ELF-1 (cell line): Measurements from ENCODE around the gene ARV1.
A peak's percentile ranks its signal among the peaks of the same experiment; 100 is the strongest.
"Not testable (repeated sequence)": the region's sequence is repeated elsewhere in the genome, so short reads cannot be mapped to it uniquely, and the experiment has no call there.

Experiments used
- DNase-seq: peaks from one replicate; pipeline ENCODE4 v3.0.0-alpha.2; 2016; ENCODE audit warnings: low read depth, low spot score

Gene ARV1

GRCh38 chr1:231019711-231020110 lies 40.8 kb downstream of the ARV1 start:
- DNase-seq: no peak

- no peak for DNase-seq
These were observed 41.3 kb downstream of the ARV1 start for GRCh38 chr1:231020139-231020601.

- DNase-seq: no peak
These were observed 41.9 kb downstream of the ARV1 start for GRCh38 chr1:231020816-231021215.

GRCh38 chr1:231021540-231022031 lies 42.7 kb downstream of the ARV1 start:
- DNase-seq: no peak

- DNase-seq: not testable (repeated sequence)
These were observed 43.6 kb downstream of the ARV1 start for GRCh38 chr1:231022543-231022942.

- no peak for DNase-seq
These were observed 44.3 kb downstream of the ARV1 start for GRCh38 chr1:231023150-231023549.

- no peak for DNase-seq
These were observed 47.7 kb downstream of the ARV1 start for GRCh38 chr1:231026576-231026975.

- DNase-seq: no peak
These were observed 48.4 kb downstream of the ARV1 start for GRCh38 chr1:231027136-231027925.

GRCh38 chr1:231027971-231028370 lies 49.1 kb downstream of the ARV1 start:
- no peak for DNase-seq

- peak; percentile 50 for DNase-seq
These were observed 49.8 kb downstream of the ARV1 start for GRCh38 chr1:231028682-231029081.

- DNase-seq: not testable (repeated sequence)
These were observed 50.4 kb downstream of the ARV1 start for GRCh38 chr1:231029247-231029646.

- DNase-seq: no peak
These were observed 50.9 kb downstream of the ARV1 start for GRCh38 chr1:231029841-231030240.

- no peak for DNase-seq
These were observed 54.1 kb downstream of the ARV1 start for GRCh38 chr1:231032963-231033362.

GRCh38 chr1:231035799-231036198 lies 56.9 kb downstream of the ARV1 start:
- no peak for DNase-seq

GRCh38 chr1:231036416-231036815 lies 57.5 kb downstream of the ARV1 start:
- no peak for DNase-seq

GRCh38 chr1:231037585-231038517 lies 59.0 kb downstream of the ARV1 start:
- DNase-seq: peak; percentile 78

- DNase-seq: peak; percentile 69
These were observed 60.5 kb downstream of the ARV1 start for GRCh38 chr1:231039161-231040018.

GRCh38 chr1:231040019-231040799 lies 61.3 kb downstream of the ARV1 start, which contains the start of gene FAM89A:
TSS of gene FAM89A (minus strand) at chr1:231040254. CDS start at chr1:231040211, 43 bp downstream.
- DNase-seq: no peak

GRCh38 chr1:231040800-231041718 lies 62.2 kb downstream of the ARV1 start:
- DNase-seq: peak; percentile 85
